Stimulated activated naive CD8-positive, alpha-beta T cell treated with anti-CD3 and anti-CD28 coated beads, Interleukin-15, Interleukin-2, amounts not matched to agents 100 ng/mL and 50 ng/mL, for 24 hours (primary cell): ENCODE data around the gene EFNA5.

ENCODE experiments used
- H3K27ac Mint-ChIP-seq: one replicate; pipeline ENCODE4 v1.8.0; 2021; ENCODE audit warnings: mild to moderate bottlenecking, mixed read lengths
- H3K27me3 Mint-ChIP-seq: one replicate; pipeline ENCODE4 v1.8.0; 2021; ENCODE audit warnings: mixed read lengths
- H3K36me3 Mint-ChIP-seq: one replicate; pipeline ENCODE4 v1.8.0; 2021; ENCODE audit warnings: low read depth, mixed read lengths
- H3K4me1 Mint-ChIP-seq: one replicate; pipeline ENCODE4 v1.8.0; 2021; ENCODE audit warnings: low read depth, mixed read lengths
- H3K4me3 Mint-ChIP-seq: one replicate; pipeline ENCODE4 v1.8.0; 2021; ENCODE audit warnings: mild to moderate bottlenecking, mixed read lengths
- H3K9me3 Mint-ChIP-seq: one replicate; pipeline ENCODE4 v1.8.0; 2021; ENCODE audit warnings: mixed read lengths

Gene EFNA5

DNA sequence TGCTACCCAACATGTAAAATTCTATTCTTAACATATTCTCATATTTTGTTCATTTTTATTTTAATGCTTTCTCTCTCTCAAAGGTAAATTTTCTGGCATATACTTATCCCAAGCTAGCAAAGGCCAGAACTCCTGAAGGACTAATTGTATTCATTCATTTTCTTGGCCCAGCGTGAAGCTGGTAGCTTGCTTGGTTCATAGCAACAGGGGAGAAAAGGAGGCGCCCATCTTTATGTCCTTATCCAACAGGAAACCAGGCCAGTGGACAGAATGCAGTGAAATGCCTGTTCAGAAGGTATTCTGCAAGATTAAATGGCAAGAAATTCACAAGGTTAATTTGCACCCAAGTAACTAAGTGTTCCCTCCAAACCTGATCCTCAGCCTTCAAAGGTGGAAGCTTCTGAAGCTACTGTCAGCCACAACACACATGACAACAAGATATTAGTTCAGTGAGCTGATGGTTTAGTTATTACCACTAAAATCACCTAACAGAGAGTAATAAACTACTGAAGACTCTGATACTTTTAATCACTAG lies 5.6 kb downstream of the EFNA5 start:
- no peaks in the 10 kb centered on the region for H3K9me3 Mint-ChIP-seq
- peaks cover 4% of the 10 kb centered on the region for H3K4me1 Mint-ChIP-seq
- no peak overlapping the region for H3K4me3 Mint-ChIP-seq
- H3K36me3 Mint-ChIP-seq, result no peaks in the 10 kb centered on the region
- no peak overlapping the region for H3K27ac Mint-ChIP-seq
- H3K27me3 Mint-ChIP-seq, result peaks cover 61% of the 10 kb centered on the region

DNA sequence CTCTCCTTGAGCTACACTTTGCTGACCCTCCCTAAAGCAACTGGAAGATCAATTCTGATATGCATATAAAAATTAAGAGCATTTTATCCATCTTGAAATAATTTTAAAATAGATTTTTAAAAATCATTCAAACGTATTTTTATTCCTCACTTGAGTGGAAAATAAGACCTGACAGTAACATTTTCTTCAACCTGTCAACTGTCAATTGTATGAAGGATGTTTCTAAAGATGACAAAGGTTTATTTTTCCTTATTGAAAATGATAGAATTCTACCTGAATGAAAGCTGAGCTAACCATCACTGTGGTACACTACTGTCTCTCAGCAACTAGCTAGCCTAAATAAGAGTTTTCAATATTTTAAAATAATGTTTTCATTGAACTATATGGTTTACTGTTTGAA lies 7.0 kb downstream of the EFNA5 start:
- H3K4me1 Mint-ChIP-seq, result no peaks in the 10 kb centered on the region
- no peaks in the 10 kb centered on the region for H3K36me3 Mint-ChIP-seq
- H3K9me3 Mint-ChIP-seq, result no peaks in the 10 kb centered on the region
- peaks cover 56% of the 10 kb centered on the region for H3K27me3 Mint-ChIP-seq
- no peak overlapping the region for H3K27ac Mint-ChIP-seq
- H3K4me3 Mint-ChIP-seq, result no peak overlapping the region

DNA sequence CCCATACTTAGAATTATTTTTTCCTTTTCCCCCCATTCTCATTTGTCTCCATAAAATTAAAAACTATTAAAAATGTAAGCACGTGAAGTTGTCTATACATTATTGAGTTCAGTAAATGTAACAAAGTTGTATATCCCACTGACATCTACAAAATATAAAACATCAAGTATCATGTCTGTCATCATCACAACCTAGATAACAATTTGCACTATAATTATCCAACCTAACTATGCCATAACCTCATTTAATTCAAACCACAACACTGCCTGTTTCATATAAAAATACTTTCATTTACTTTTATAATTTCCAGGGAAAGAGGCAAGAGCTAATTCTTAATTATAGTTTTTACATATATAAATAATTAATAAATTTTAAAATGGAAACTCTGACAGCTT lies 9.1 kb downstream of the EFNA5 start:
- Mint-ChIP-seq H3K36me3 (no peaks in the 10 kb centered on the region), H3K27me3 (peaks cover 52% of the 10 kb centered on the region)

DNA sequence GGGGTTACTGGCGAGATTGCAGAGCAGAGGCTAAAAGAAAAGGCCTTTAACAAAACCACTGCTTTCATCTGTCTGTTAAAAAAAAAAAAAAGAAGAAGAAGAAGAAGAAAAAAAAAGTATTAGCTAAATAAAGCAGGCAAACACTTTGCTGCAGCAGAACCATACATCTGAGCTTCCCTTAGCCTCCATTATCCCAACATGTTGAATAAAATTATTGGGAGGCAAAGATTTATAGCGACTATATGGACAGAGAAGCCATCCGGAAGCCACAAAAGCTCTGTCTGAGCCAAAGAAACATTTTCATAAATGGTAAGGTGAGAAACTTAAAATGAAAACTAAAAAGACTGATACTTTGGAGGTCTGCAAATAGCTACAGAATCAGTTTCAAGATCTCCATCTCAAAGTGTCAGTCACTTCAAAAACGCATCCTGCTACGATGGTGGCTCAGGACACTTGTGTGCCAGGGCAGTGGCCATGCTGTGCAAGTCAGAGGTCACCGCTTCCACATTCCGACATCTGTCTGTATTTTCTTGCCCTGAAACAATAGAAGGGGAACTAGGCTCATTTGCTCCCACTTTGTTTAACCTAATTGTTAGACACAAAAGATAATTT lies 9.6 kb downstream of the EFNA5 start:
- no peak overlapping the region for H3K27ac Mint-ChIP-seq
- H3K4me1 Mint-ChIP-seq, result no peaks in the 10 kb centered on the region
- no peaks in the 10 kb centered on the region for H3K36me3 Mint-ChIP-seq
- peaks cover 47% of the 10 kb centered on the region for H3K27me3 Mint-ChIP-seq
- no peak overlapping the region for H3K4me3 Mint-ChIP-seq
- H3K9me3 Mint-ChIP-seq, result no peaks in the 10 kb centered on the region

More for the DNA sequence above, 9.1 kb downstream of the EFNA5 start:
- no peak overlapping the region for H3K4me3 Mint-ChIP-seq
- no peak overlapping the region for H3K27ac Mint-ChIP-seq
- no peaks in the 10 kb centered on the region for H3K9me3 Mint-ChIP-seq
- no peaks in the 10 kb centered on the region for H3K4me1 Mint-ChIP-seq

DNA sequence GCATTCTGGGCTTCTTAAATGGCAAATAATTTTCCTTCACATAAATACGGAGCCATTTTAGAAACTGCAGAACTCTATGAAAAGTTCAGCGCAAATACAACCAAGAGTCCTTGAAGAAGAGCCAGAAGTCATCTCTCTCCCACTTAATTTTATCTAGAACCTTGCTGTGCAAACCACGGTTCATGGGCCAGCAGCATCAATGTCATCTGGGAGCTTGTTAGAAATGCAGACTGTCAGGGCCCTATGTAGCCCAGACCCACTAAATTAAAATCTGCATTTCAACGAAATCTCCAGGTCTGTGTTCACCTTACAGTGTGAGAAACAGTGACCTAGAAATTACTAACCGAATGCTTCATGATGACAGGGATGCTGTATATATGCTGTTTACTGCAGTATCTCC lies 12.2 kb downstream of the EFNA5 start:
- no peak overlapping the region for H3K27ac Mint-ChIP-seq
- H3K27me3 Mint-ChIP-seq, result peaks cover 53% of the 10 kb centered on the region
- H3K36me3 Mint-ChIP-seq, result no peaks in the 10 kb centered on the region
- H3K4me1 Mint-ChIP-seq, result no peaks in the 10 kb centered on the region
- no peaks in the 10 kb centered on the region for H3K9me3 Mint-ChIP-seq
- H3K4me3 Mint-ChIP-seq, result no peak overlapping the region

DNA sequence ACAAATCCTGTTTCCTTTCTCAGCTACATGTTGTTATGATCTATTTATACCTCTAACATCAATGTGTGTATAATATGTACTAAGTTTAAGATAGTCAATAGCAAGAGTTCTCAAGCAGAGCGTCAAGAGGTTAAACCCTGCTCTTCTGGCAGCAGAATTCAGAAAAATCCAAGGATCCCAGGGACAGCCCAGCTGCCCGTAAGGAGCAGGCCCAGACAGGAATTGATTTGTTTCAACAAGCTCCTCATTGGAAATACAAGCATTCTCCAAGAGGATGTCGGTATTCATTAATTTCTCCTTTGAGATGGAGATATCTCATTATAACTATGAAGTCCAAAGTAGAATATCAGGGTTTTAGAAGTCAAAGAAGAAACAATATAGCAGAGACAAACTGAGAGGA lies 14.9 kb downstream of the EFNA5 start:
- H3K27me3 Mint-ChIP-seq, result peaks cover 34% of the 10 kb centered on the region
- H3K27ac Mint-ChIP-seq, result no peak overlapping the region
- H3K9me3 Mint-ChIP-seq, result no peaks in the 10 kb centered on the region
- H3K4me1 Mint-ChIP-seq, result no peaks in the 10 kb centered on the region
- H3K36me3 Mint-ChIP-seq, result no peaks in the 10 kb centered on the region
- no peak overlapping the region for H3K4me3 Mint-ChIP-seq

DNA sequence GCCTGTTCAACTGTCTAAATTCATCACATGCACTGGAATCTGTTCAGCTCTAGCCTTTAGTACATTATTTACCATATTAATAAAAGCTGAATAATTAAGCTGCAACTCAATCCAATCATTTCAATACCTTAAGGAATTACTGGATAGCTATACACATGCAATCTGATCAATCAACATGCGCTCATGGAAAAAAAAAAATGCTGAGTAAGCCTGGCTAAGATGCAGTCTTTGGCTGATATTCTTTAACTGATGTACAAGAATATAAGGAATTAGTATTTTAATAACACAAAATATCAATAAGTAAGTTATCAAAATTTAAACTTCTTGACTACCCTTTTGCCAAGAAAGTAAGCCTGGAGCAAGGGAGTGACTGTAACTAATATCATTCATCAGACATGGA lies 15.9 kb downstream of the EFNA5 start:
- Mint-ChIP-seq H3K9me3 (no peaks in the 10 kb centered on the region), H3K27ac (no peak overlapping the region), H3K36me3 (no peaks in the 10 kb centered on the region), H3K4me1 (no peaks in the 10 kb centered on the region), H3K27me3 (peaks cover 34% of the 10 kb centered on the region), H3K4me3 (no peak overlapping the region)

DNA sequence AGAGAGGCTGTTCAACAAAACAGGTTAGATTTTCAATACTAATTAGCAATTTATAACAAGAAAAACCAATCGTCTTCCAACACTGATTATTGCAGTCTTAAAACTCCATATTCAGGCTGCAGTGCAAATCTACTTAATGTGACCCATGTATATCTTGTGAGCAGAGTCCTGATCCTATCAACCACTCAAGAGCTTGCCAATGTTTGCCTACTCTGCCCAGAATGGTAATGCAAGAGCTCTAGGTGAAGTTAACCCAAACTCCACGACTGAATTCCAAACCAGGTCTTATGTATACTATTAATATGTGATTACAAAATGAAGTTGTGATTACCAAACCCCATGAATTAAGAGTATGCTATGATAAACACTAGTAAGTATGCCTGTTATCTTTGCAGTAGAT lies 17.1 kb downstream of the EFNA5 start:
- no peak overlapping the region for H3K4me3 Mint-ChIP-seq
- no peaks in the 10 kb centered on the region for H3K9me3 Mint-ChIP-seq
- H3K36me3 Mint-ChIP-seq, result no peaks in the 10 kb centered on the region
- peaks cover 28% of the 10 kb centered on the region for H3K27me3 Mint-ChIP-seq
- no peaks in the 10 kb centered on the region for H3K4me1 Mint-ChIP-seq
- H3K27ac Mint-ChIP-seq, result no peak overlapping the region

DNA sequence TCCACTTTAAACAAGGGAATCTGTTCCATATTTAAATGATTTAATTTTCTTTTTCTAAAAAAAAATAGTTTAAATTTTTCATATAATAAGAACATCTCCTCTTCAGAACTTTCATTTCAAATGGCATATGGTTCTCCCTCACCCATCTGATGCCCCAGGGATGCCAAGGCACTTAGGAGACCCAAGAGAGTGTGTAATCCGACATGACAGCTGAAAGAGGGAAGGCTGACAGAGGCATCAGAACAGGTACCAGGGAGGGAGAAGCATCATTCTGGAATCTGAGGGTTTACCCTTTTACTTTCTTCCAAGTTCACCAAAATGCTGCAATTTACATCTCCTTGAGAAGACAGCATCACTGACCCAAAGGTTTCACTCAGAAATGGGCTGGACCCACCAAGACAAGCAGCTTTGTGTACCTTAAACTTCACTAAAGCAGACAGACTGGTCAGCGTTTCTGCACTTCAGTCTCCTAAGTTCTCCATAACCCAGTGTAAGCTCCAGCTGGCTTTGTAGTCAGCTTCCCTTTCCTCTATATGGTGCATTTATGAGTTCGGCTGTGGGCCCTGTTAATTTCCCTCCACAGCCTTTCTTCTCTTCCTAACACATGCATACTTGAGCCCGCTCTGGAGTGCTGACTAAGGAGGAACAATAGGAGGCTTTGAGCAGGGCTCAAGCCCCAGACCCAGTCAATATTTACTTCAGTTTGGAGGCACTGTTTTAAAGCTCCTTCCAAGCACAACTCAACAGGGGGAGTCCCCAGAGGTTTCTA lies 17.7 kb downstream of the EFNA5 start:
- no peaks in the 10 kb centered on the region for H3K9me3 Mint-ChIP-seq
- no peak overlapping the region for H3K4me3 Mint-ChIP-seq
- H3K4me1 Mint-ChIP-seq, result no peaks in the 10 kb centered on the region
- H3K36me3 Mint-ChIP-seq, result no peaks in the 10 kb centered on the region
- H3K27ac Mint-ChIP-seq, result no peak overlapping the region
- peaks cover 24% of the 10 kb centered on the region for H3K27me3 Mint-ChIP-seq

DNA sequence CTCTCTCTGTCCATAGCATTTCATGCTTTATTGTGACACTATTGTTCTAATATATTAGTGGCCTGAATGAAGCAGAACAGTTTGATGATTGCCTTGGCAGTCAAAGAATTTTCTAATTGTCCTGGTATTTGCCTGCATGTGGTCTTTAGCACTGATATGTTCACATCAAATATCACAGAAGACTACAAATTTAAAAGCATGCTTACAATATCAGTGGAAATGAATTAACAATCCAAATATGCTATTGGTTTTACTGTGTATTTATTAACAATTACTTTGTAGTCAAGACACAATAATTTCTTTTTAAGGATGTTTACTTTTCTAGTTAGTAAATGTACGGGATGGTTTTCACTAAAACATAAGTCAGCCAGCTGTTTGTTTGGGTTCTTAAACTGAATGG lies 18.3 kb downstream of the EFNA5 start:
- H3K27ac Mint-ChIP-seq, result no peak overlapping the region
- no peaks in the 10 kb centered on the region for H3K9me3 Mint-ChIP-seq
- H3K4me1 Mint-ChIP-seq, result no peaks in the 10 kb centered on the region
- no peaks in the 10 kb centered on the region for H3K36me3 Mint-ChIP-seq
- H3K4me3 Mint-ChIP-seq, result no peak overlapping the region
- peaks cover 18% of the 10 kb centered on the region for H3K27me3 Mint-ChIP-seq

DNA sequence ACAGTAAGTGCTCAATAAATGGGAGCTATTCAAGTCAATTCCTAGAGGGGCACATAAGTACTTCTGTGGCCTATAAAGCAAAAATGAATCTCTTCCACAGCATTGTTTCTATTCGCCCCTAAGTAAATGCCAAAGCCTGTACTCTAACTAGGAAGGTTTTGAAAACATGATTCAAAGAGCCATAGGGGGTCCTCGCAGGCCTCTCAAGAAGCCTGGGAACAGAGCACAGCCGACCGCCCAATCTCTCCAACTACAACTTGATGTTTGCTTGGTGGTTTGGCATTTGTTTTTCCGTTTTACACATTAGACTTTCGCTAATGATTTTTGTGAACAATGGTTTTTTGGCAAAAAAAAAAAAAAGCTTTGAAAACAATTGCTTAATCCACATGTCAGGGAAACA lies 19.4 kb downstream of the EFNA5 start:
- Mint-ChIP-seq H3K9me3 (no peaks in the 10 kb centered on the region), H3K4me3 (no peak overlapping the region), H3K27me3 (peaks cover 18% of the 10 kb centered on the region), H3K36me3 (no peaks in the 10 kb centered on the region), H3K27ac (no peak overlapping the region), H3K4me1 (no peaks in the 10 kb centered on the region)

DNA sequence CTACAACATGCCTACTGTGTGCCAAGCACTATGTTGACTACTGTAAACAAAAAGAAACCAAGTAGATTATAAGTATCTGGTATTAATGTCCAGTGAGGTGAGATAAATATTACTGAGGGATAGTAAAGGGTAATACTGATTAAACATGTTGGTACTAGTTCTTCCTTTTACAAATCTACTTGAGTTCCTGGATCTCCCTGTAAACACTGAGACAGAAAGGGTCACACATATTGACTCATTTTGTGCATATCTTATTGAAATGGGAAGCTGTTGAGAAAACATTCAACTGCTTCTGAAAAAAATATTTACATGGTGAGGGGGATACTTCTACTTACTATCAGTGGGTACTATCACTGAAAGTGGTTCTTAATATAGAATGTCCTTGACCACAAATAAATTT lies 24.3 kb downstream of the EFNA5 start:
- Mint-ChIP-seq H3K4me1 (no peaks in the 10 kb centered on the region), H3K9me3 (no peaks in the 10 kb centered on the region), H3K27ac (no peak overlapping the region), H3K4me3 (no peak overlapping the region), H3K36me3 (no peaks in the 10 kb centered on the region), H3K27me3 (peaks cover 4% of the 10 kb centered on the region)

DNA sequence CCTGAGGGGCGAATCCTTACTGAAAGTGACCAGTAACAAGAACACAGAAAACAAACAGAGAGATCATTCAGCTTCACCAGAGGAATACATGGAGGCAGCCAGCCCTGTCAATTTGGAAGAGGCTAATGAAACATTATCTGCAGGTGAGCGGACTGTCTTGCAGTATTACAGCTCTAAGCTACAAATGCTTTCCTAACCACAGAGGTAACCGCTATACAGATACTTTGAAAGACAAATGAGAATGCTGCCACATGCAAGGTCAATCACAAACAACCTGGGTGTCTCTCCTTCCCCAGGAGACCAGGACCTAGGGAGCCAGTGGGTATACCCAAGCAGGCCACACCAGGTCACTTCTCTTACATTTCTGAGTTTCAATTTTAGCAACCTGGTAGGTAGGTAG lies 30.2 kb downstream of the EFNA5 start:
- no peak overlapping the region for H3K4me3 Mint-ChIP-seq
- no peaks in the 10 kb centered on the region for H3K36me3 Mint-ChIP-seq
- H3K27ac Mint-ChIP-seq, result no peak overlapping the region
- no peaks in the 10 kb centered on the region for H3K4me1 Mint-ChIP-seq
- no peaks in the 10 kb centered on the region for H3K9me3 Mint-ChIP-seq
- peaks cover 9% of the 10 kb centered on the region for H3K27me3 Mint-ChIP-seq

DNA sequence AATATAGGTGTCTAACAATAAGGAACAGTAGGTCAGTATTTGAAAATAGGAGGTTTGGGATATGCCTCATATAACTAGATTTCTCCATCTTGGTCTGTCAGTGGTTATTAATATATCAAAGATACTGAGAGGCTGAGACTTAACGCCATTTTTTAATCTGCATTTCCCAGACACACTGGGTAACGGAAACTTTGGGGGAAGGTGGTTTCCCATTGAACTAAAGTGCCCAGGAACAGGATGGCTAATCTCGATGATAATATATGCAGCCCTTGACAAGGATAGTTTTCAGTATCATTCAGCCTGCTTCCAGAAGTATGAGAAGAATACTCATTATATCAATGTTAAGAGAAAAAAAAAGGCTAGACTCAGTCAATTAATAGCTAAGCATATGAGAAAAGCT lies 30.7 kb downstream of the EFNA5 start:
- Mint-ChIP-seq H3K27me3 (peaks cover 12% of the 10 kb centered on the region), H3K4me3 (no peak overlapping the region), H3K4me1 (no peaks in the 10 kb centered on the region), H3K36me3 (no peaks in the 10 kb centered on the region), H3K9me3 (no peaks in the 10 kb centered on the region), H3K27ac (no peak overlapping the region)

DNA sequence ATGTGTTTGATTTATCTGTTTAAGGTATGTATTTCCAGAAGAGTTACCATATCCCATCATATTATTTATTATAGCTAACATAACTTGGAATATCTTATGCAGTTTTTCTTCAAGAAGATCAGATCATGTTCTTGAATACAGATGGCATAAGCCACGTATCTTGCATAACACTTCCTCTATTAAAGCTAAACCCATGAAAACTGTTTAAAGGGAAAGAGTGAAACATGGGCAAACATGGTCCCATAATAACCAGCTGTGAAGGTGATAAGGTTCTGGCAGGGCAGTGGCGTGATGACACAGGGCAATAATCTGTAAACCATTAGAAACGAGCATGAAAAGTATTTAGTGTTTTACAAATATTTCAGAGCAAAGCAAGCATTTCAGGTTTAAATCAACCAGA lies 34.2 kb downstream of the EFNA5 start:
- Mint-ChIP-seq H3K27ac (no peak overlapping the region), H3K4me1 (no peaks in the 10 kb centered on the region), H3K4me3 (no peak overlapping the region), H3K36me3 (no peaks in the 10 kb centered on the region), H3K9me3 (no peaks in the 10 kb centered on the region), H3K27me3 (peaks cover 16% of the 10 kb centered on the region)

DNA sequence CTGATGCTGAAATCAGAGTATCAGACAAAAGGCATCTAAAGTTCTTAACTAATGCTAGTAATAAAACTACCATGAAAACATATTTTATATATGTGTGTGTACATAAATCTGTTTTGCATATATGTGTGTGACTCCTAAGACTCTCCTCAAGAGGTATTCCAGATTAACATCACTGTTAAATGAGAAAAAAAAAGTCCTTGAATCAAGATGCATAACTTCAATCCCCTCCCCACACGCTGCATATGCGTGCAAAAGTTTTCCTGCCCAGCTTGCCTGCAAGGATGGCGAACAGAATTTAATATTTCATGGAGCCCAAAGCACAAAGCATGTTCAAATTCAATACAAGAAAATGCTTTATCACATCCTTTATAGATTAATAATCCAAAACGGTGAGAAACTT lies 34.7 kb downstream of the EFNA5 start:
- Mint-ChIP-seq H3K27me3 (peaks cover 16% of the 10 kb centered on the region), H3K9me3 (no peaks in the 10 kb centered on the region), H3K4me3 (no peak overlapping the region), H3K36me3 (no peaks in the 10 kb centered on the region), H3K4me1 (no peaks in the 10 kb centered on the region), H3K27ac (no peak overlapping the region)
